ENCODE results near the gene CACNA1H. TPM values are rescaled to one million over a fixed set of nuclear protein-coding genes. Genes with fewer than 3 reads are reported as not detected.

The CACNA1H gene
- total RNA-seq, 2 experiments from 2014 or later: 2.0 to 2.9 TPM

GRCh38 chr16:1153480-1154160, 714 bp downstream of the CACNA1H start:
- Mint-ChIP-seq H3K36me3 (no peaks in the 10 kb centered on the region), H3K4me1 (no peaks in the 10 kb centered on the region), H3K4me3 (no peak overlapping the region), H3K27me3 (peaks cover 19% of the 10 kb centered on the region), H3K27ac (no peak overlapping the region), H3K9me3 (no peaks in the 10 kb centered on the region)
- ATAC-seq (ENCODE audit: low read depth): no peak
- no peak for DNase-seq
- POLR2A ChIA-PET: no interaction called here

- POLR2A ChIA-PET: no interaction called here
- H3K27ac Mint-ChIP-seq: no peak overlapping the region
- H3K9me3 Mint-ChIP-seq: no peaks in the 10 kb centered on the region
- peaks cover 19% of the 10 kb centered on the region for H3K27me3 Mint-ChIP-seq
- ATAC-seq (ENCODE audit: low read depth) (no peak), DNase-seq (no peak)
- no peaks in the 10 kb centered on the region for H3K4me1 Mint-ChIP-seq
- H3K4me3 Mint-ChIP-seq: no peak overlapping the region
- H3K36me3 Mint-ChIP-seq: no peaks in the 10 kb centered on the region
Measured at GRCh38 chr16:1154291-1154886, 1.5 kb downstream of the CACNA1H start.

- H3K27me3 Mint-ChIP-seq: peaks cover 19% of the 10 kb centered on the region
Measured at GRCh38 chr16:1154887-1155331, 2.0 kb downstream of the CACNA1H start.

GRCh38 chr16:1155353-1156054, 2.6 kb downstream of the CACNA1H start:
- H3K4me1 Mint-ChIP-seq: no peaks in the 10 kb centered on the region
- POLR2A ChIA-PET: no interaction called here
- H3K27me3 Mint-ChIP-seq: peaks cover 18% of the 10 kb centered on the region
- H3K9me3 Mint-ChIP-seq: no peaks in the 10 kb centered on the region
- no peak for DNase-seq
- no peak overlapping the region for H3K27ac Mint-ChIP-seq
- no peak overlapping the region for H3K4me3 Mint-ChIP-seq
- no peak for ATAC-seq (ENCODE audit: low read depth)
- no peaks in the 10 kb centered on the region for H3K36me3 Mint-ChIP-seq

More at GRCh38 chr16:1154887-1155331, 2.0 kb downstream of the CACNA1H start:
- no peak overlapping the region for H3K4me3 Mint-ChIP-seq
- no peak overlapping the region for H3K27ac Mint-ChIP-seq
- no peaks in the 10 kb centered on the region for H3K36me3 Mint-ChIP-seq
- no peaks in the 10 kb centered on the region for H3K4me1 Mint-ChIP-seq
- POLR2A ChIA-PET: no interaction called here
- no peak for DNase-seq
- no peaks in the 10 kb centered on the region for H3K9me3 Mint-ChIP-seq
- ATAC-seq (ENCODE audit: low read depth): no peak

- no peak for DNase-seq
- no peak overlapping the region for H3K27ac Mint-ChIP-seq
- POLR2A ChIA-PET: no interaction called here
- H3K27me3 Mint-ChIP-seq: peaks cover 12% of the 10 kb centered on the region
- ATAC-seq (ENCODE audit: low read depth): no peak
- no peak overlapping the region for H3K4me3 Mint-ChIP-seq
- H3K4me1 Mint-ChIP-seq: no peaks in the 10 kb centered on the region
- H3K36me3 Mint-ChIP-seq: no peaks in the 10 kb centered on the region
- no peaks in the 10 kb centered on the region for H3K9me3 Mint-ChIP-seq
Measured at GRCh38 chr16:1156055-1156982, 3.4 kb downstream of the CACNA1H start.

GRCh38 chr16:1156983-1157638, 4.2 kb downstream of the CACNA1H start:
- Mint-ChIP-seq H3K4me3 (no peak overlapping the region), H3K27me3 (peaks cover 8% of the 10 kb centered on the region), H3K36me3 (no peaks in the 10 kb centered on the region), H3K27ac (no peak overlapping the region), H3K9me3 (no peaks in the 10 kb centered on the region), H3K4me1 (no peaks in the 10 kb centered on the region)
- POLR2A ChIA-PET: no interaction called here
- DNase-seq (no peak), ATAC-seq (ENCODE audit: low read depth) (no peak)

GRCh38 chr16:1157639-1158455, 4.9 kb downstream of the CACNA1H start:
- Mint-ChIP-seq H3K27me3 (peaks cover 8% of the 10 kb centered on the region), H3K9me3 (no peaks in the 10 kb centered on the region), H3K4me3 (no peak overlapping the region), H3K27ac (no peak overlapping the region), H3K4me1 (no peaks in the 10 kb centered on the region), H3K36me3 (no peaks in the 10 kb centered on the region)
- DNase-seq: no peak
- no peak for ATAC-seq (ENCODE audit: low read depth)
- POLR2A ChIA-PET: no interaction called here

- Mint-ChIP-seq H3K9me3 (no peaks in the 10 kb centered on the region), H3K4me1 (no peaks in the 10 kb centered on the region), H3K27me3 (peaks cover 8% of the 10 kb centered on the region), H3K4me3 (no peak overlapping the region), H3K27ac (no peak overlapping the region), H3K36me3 (no peaks in the 10 kb centered on the region)
- no peak for ATAC-seq (ENCODE audit: low read depth)
- no peak for DNase-seq
- POLR2A ChIA-PET: no interaction called here
Measured at GRCh38 chr16:1158456-1159324, 5.8 kb downstream of the CACNA1H start.

- POLR2A ChIA-PET: no interaction called here
- no peak overlapping the region for H3K27ac Mint-ChIP-seq
- H3K27me3 Mint-ChIP-seq: peaks cover 7% of the 10 kb centered on the region
- ATAC-seq (ENCODE audit: low read depth) (no peak), DNase-seq (no peak)
- no peaks in the 10 kb centered on the region for H3K36me3 Mint-ChIP-seq
- H3K9me3 Mint-ChIP-seq: no peaks in the 10 kb centered on the region
- no peaks in the 10 kb centered on the region for H3K4me1 Mint-ChIP-seq
- H3K4me3 Mint-ChIP-seq: no peak overlapping the region
Measured at GRCh38 chr16:1159325-1159972, 6.5 kb downstream of the CACNA1H start.

GRCh38 chr16:1159973-1160772, 7.3 kb downstream of the CACNA1H start:
- POLR2A ChIA-PET: no interaction called here
- no peak overlapping the region for H3K27ac Mint-ChIP-seq
- no peak for ATAC-seq (ENCODE audit: low read depth)

More at GRCh38 chr16:1159973-1160772, 7.3 kb downstream of the CACNA1H start:
- Mint-ChIP-seq H3K4me1 (no peaks in the 10 kb centered on the region), H3K36me3 (no peaks in the 10 kb centered on the region), H3K27me3 (peaks cover 4% of the 10 kb centered on the region), H3K4me3 (no peak overlapping the region), H3K9me3 (no peaks in the 10 kb centered on the region)
- DNase-seq: no peak

All from activated naive CD8-positive, alpha-beta T cell treated with anti-CD3 and anti-CD28 coated beads, Interleukin-2, amount 10 ng/mL, durations not matched to agents 7 days and 5 days (primary cell).